ENCODE results near the gene TAS2R40.

DNA sequence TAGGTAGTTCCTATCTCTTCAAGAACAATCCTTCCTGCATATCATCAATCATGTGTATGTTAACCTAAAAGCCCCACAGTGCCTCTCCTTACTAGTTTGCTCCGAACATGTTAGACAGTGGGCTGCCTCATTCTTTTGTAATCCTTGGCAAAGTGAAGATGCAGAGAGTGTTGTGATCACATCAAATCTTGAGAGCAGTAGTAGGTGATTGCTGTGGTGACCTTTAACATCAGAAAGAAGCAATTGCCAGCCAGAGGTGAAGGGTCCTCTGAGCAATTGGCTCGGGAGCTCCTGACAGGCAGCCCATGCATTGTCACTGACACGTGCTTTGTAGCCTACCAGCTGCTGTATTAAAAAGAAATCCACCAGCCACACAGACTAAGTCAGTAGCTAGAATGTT lies 21.8 kb downstream of the TAS2R40 start:
- TF ChIP-seq TAF1 (IDR thresholded peaks at IDR 0.05; ENCODE audit: low read depth, low read length) (no peak), POLR2A (IDR thresholded peaks at IDR 0.05; ENCODE audit: low read depth, low read length) (no peak), POLR2AphosphoS5 (IDR thresholded peaks at IDR 0.05; ENCODE audit: low read depth, low read length) (no peak)
